ENCODE data around the gene SLC2A8.

GRCh38 chr9:127411122-127411521, 14.2 kb downstream of the SLC2A8 start:
- no peak for TF ChIP-seq CTCF (IDR thresholded peaks at IDR 0.05)
- no peak for TF ChIP-seq POLR2A (IDR thresholded peaks at IDR 0.05)

Measured in ovary (tissue), 3 donors.